Mammary epithelial cell (primary cell): ENCODE data around the gene RNPEPL1.

Experiments used
- EZH2 ChIP-seq: IDR thresholded peaks from 2 replicates; pipeline ENCODE4 v1.6.1; 2012; ENCODE audit warnings: low read length, inconsistent platforms, borderline replicate concordance
- TF ChIP-seq, protein P1 (sequence below), 2 donors: IDR thresholded peaks in 1 of 2; conservative IDR thresholded peaks in 1 of 2; 2 replicates each; pipeline ENCODE4 v1.5.1; 2011 to 2012; ENCODE audit warnings: inconsistent platforms in 2 of 2, low read length in 2 of 2, mild to moderate bottlenecking in 2 of 2, control low read depth in 1 of 2, low read depth in 1 of 2; ENCODE audit not compliant: insufficient read depth in 1 of 2; ENCODE audit errors: extremely low read depth in 1 of 2

DNA sequence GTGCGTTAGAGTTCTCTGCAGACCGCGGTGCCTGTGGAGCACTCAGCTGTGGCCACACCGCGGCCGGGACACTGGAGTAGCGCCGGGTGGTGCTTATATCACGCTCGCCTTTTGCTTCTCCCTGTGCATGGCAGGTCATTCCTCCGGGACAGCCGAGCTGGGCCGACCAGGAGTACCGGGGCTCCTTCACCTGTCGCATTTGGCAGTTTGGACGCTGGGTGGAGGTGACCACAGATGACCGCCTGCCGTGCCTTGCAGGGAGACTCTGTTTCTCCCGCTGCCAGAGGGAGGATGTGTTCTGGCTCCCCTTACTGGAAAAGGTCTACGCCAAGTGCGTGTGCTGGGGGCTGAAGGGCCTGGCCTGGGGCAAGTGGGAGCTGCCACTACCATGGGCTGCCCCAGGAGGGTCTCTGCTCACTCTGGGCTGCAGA is 22.4 kb downstream of the RNPEPL1 start:
- TF ChIP-seq, protein P1, sequence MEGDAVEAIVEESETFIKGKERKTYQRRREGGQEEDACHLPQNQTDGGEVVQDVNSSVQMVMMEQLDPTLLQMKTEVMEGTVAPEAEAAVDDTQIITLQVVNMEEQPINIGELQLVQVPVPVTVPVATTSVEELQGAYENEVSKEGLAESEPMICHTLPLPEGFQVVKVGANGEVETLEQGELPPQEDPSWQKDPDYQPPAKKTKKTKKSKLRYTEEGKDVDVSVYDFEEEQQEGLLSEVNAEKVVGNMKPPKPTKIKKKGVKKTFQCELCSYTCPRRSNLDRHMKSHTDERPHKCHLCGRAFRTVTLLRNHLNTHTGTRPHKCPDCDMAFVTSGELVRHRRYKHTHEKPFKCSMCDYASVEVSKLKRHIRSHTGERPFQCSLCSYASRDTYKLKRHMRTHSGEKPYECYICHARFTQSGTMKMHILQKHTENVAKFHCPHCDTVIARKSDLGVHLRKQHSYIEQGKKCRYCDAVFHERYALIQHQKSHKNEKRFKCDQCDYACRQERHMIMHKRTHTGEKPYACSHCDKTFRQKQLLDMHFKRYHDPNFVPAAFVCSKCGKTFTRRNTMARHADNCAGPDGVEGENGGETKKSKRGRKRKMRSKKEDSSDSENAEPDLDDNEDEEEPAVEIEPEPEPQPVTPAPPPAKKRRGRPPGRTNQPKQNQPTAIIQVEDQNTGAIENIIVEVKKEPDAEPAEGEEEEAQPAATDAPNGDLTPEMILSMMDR (conservative IDR thresholded peaks at IDR 0.05 in 1 of 2, IDR thresholded peaks at IDR 0.05 in 1 of 2; ENCODE audit: extremely low read depth in 1 of 2, insufficient read depth in 1 of 2, low read depth in 1 of 2, low read length in 2 of 2): no peak
- no peak for TF ChIP-seq EZH2
